Activated CD4-positive, alpha-beta T cell treated with anti-CD3 and anti-CD28 coated beads, Interleukin-2, amount 50 U/mL, for 16 hours (primary cell): Measurements from ENCODE around the gene ZNF407.
A peak's percentile ranks its signal among the peaks of the same experiment; 100 is the strongest.

Experiments
- DNase-seq: peaks from one replicate; pipeline ENCODE4 v3.0.0-alpha.2; 2020

Gene ZNF407

GRCh38 chr18:74796841-74797576 lies 199.3 kb downstream of the ZNF407 start:
- DNase-seq = peak; percentile 32

DNA sequence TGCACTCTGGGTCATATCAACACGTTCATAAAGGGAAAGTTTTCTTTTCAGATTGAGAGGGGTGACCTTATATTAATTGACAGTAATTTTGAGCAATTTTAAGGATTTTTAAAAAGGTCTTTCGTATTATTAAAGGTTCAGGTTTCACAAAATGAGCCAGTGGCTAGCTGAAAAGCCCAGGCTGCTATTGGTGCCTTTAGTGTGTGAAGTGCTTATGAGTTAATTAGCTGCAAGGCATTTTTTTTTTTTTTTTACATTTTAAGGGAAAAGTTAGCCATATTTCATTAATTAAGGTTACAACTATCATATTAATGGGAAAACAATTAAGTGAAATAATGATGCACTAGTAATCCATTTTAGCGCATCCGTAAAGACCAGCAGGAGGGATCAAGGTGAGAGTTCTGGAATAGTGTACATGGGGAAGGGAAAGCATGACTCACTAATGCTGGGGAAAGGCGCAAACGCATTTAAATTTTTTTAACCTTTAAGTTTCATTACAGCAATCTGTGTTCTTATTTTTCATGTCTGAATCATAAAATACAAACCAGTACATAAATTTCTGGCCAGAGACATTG lies 200.0 kb downstream of the ZNF407 start:
- DNase-seq = no peak

DNA sequence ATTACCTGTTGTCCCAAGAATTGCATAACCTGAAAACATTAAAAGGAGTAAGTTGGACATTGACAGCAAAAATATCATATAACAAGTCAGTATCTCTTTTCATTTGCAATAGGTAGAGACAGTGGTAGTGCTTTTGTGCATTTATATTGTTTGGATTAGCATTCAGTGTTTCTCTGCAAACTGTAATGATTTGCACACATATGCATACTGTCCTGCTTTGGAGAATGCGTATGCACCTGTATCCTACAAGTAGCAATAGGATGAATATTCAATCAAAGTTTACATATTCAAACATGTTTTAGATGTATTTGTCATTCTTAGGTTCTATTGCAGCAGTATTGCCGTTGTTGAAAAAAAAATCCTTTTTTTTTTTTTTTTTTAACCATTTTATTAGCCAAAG lies 201.9 kb downstream of the ZNF407 start:
- no peak for DNase-seq

DNA sequence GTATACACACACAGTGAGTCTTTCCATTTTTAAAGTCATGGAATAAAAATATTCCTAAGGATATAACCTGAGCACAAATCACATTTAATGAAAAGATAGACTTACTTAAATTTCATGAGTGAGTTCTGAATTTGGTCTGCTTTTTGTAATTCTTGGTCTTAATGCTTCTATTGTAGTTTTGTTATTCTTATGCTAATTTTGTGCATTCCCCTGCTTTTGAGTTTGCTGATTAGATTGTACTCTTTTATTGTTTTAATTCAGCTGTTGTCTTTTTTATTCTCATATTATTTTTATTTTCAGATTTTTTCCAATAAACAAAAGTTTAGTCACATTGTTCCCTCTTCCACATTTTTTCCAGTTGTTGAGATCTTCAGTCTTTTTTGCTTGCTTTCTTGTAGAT lies 202.4 kb downstream of the ZNF407 start:
- no peak for DNase-seq

DNA sequence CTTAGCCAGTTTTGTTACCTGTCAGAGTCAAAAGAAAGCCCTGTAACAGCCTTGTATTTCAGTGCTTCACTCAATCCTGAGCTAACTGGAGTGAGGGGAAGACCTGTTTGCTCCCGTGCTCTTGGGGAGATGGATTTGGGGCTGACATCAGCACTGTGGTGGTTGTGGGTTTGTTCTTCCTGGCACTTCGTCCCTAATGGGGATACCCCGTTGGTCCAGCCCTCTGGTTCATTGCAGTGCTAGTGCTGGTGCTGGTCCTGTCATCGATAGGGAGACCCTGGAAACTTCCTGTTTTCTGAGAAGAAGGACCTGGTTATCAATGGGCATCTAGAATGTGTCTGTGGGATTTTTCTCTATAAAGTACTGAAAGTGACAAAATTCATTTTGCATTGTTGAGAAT lies 205.4 kb downstream of the ZNF407 start:
- DNase-seq = no peak

DNA sequence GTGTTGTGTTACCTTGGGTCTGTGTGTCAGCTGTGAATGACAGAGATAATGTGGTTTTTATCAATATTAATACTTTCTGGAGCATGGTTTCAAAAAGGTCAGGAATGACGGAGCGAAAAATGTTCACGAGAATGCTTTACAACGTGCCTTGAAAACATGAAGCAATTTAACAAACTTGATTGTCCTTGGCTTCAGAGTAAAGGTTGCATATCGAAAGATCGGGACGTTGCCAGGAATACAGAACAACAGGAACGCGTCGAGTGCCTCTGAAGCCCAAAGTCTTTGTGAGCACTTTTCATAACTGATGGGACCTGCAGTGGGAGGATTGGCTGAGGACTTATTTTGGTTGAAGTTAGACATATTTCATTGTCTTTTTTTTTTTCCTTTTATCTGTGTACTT lies 206.1 kb downstream of the ZNF407 start:
- DNase-seq = no peak

DNA sequence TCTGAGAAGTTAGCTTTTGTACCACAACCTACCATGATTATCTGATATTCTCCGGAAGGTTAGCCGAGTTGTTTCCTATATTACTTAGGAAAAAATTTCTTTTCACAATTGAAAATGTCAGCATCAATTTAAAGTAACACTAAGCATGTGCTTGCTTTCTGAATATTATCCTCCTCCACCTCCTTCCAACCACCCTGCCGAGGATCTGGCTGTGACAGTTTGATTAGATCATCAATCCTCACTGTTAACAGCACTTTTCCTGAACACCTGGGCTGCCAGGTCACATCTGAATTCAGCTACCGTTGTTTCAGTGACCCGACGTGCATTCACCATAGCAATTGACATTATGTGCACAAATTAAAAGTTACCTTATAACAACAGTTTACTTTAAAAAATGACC lies 207.0 kb downstream of the ZNF407 start:
- no peak for DNase-seq

GRCh38 chr18:74806073-74806472 lies 208.4 kb downstream of the ZNF407 start:
- DNase-seq = no peak

DNA sequence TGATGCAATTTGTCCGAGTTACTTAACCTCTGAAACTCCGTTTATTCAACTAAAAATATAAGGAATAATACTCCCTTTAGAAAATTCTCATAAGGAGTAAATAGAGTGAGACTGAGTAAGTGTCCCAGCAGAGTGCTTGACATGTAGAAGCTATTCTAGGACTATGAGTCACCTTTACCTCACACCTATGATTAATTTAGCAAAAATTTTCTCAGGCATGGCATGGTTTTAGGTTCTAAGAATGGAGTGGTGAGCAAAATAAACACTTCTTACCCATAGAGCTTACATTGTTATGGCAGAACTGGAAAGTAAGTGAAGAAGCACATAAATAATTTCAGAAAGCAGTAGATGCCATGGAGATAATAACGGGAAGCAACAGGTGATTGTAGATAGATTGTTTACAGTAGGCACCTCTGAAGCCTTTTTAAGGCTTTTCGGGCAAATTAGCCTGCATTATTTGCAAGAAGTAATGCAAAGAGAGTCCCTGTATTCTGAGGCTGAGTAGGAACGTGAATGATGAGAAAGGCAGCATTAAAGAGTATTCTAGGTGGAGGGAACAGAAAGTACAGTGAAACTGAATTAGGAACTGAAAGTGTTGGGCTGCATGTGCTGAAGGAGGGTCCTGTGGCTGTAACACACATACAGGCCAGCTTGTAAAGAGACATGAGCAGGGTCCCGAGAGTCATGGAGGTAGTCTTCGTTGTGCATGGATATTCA lies 209.2 kb downstream of the ZNF407 start:
- DNase-seq = peak; percentile 41

GRCh38 chr18:74817576-74817975 lies 219.9 kb downstream of the ZNF407 start:
- DNase-seq = no peak

GRCh38 chr18:74818516-74819175 lies 221.0 kb downstream of the ZNF407 start:
- no peak for DNase-seq

GRCh38 chr18:74819433-74820059 lies 221.9 kb downstream of the ZNF407 start:
- peak; percentile 18 for DNase-seq

GRCh38 chr18:74820160-74820780 lies 222.6 kb downstream of the ZNF407 start:
- DNase-seq = no peak

DNA sequence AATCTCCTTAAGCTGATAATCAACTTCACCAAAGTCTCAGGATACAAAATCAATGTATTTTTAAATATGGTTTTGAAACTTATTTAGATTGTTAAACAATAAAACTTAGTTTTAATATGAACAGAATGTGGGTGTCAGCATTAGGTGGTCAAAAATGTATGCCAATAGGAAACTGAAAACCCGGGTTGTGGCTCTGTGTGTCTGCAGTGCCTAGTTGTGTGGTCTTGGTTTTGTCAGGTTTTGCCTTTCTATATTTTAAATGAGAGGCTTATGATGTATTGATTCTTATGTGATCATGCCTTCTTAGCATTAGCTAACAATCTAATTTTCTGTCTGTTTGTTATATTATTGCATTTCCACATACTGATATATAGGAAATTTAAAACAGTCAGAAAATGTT lies 227.8 kb downstream of the ZNF407 start:
- no peak for DNase-seq

DNA sequence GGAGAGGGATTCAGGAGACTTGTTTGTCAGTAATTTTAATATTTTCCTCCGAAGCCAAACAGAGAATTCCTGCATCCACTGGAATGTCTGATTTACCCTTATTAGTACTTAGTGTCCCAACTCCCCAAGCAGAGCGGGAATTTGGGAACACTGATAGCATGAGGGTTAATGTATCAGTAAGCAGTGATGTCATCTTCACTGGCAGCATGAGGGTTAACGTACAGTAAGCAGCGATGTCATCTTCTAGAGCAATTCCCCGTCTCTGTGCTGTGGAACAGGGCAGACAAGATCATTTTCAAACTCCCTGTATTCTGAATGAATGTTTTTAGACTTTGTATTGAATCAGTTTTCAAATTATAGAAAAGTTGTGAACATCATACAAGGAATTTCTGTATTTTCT lies 228.9 kb downstream of the ZNF407 start:
- DNase-seq = no peak

DNA sequence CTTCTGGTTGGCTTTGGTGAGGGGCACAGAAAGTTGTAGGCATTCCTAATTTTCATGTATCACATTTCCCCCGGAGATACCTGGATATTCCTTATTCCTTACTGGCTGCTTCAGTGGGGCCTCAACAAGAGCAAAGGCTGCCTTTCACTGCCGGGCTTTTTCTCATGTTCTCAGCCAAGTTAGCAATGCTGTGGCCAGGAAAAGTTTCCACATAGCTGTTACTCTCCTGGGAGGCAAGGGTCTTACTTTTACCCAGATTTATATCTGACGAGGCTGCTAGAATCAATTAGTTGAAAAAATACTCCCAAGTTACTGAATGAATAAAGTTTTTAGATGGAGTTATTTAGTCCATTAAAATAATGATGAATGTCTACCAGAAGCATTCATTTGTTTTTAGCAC lies 230.5 kb downstream of the ZNF407 start:
- DNase-seq = no peak

DNA sequence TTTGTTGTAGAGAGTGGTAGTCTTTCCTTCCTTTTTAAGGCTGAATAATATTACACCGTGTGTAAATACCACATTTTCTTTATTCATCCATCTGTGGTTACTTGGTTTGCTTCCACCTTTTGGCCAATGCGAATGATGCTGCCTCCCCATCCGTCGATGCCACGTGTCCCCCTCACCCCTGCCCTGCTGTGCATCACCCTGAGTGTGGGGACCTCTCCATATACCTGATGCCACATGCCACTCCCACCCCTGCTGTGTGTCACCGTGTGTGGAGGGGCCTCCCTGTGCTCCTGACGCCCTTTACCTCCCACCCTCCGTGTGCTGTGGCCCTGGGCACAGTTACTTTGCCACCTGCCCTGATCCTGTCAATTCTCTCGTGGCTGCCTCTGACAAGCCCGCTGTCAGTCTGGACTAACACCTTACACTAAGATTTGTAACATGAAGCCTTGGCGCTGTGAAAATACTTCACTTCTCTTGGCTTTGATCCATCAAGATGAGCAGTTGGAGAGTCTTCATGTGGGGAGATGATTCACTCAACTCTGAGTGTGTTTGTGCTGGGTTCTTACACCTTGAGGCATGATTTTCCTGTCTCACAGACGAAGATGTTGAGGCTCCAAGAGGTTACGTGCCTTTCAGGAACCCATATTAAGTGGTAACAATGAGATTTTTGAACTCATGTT lies 234.0 kb downstream of the ZNF407 start:
- DNase-seq = no peak

- DNase-seq = no peak
Observed at GRCh38 chr18:74832381-74832780, 234.7 kb downstream of the ZNF407 start.

- DNase-seq = no peak
Observed at GRCh38 chr18:74832999-74833398, 235.3 kb downstream of the ZNF407 start.

- no peak for DNase-seq
Observed at GRCh38 chr18:74834424-74835309, 237.0 kb downstream of the ZNF407 start.
